Hematopoietic multipotent progenitor cell treated with erythropoietin and hydrocortisone succinate and interleukin-3 and kit ligand, for 15 days (in vitro differentiated cells): Measurements from ENCODE around the gene ARTN.

Source experiments
- DNase-seq: peaks from one replicate; pipeline ENCODE4 v3.0.0-alpha.2; 2015; ENCODE audit warnings: low spot score

Gene ARTN

DNA sequence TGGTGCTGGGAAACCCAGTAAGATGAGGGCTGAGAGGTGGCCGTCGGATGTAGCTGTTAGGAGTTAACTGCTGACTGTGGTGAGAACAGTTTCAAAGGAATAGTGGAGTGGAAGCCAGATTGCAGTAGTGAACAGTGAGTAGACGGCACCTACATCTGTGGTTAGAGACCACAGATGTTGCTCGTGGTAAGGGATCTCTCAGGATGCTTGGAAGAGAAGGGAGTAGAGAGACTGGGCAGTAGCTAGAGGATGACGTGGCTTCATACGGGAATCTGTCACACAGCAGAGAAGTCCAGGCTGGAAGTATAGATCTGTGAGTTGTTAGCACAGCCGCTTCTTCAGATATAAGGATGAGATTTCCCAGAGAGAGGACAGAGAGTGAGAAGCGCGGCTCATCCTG, 7.8 kb upstream of the ARTN start:
- no peak for DNase-seq

DNA sequence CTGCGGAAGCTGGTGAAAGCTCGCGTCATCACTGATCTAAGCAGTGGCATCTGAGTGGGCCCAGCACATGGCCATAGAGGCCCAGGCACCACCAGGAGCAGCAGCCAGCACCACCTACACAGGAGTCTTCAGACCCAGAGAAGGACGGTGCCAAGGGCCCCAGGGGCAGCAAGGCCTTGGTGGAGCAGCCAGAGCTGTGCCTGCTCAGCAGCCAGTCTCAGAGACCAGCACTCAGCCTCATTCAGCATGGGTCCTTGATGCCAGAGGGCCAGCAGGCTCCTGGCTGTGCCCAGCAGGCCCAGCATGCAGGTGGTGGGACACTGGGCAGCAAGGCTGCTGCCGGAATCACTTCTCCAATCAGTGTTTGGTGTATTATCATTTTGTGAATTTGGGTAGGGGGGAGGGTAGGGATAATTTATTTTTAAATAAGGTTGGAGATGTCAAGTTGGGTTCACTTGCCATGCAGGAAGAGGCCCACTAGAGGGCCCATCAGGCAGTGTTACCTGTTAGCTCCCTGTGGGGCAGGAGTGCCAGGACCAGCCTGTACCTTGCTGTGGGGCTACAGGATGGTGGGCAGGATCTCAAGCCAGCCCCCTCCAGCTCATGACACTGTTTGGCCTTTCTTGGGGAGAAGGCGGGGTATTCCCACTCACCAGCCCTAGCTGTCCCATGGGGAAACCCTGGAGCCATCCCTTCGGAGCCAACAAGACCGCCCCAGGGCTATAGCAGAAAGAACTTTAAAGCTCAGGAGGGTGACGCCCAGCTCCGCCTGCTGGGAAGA, 3.2 kb upstream of the ARTN start:
- peak; percentile 36 for DNase-seq

DNA sequence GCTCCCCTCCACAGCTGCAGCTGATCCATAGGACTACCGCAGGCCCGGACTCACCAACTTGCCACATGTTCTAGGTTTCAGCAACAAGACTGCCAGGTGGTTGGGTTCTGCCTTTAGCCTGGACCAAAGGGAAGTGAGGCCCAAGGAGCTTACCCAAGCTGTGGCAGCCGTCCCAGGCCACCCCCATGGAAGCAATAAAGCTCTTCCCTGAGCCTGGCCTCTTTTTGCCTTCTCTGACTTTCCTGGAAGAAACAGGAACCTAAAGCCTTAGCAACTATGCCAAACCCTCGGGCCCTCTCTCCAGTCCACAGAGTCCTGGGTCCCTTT, 2.7 kb upstream of the ARTN start:
- DNase-seq = no peak

DNA sequence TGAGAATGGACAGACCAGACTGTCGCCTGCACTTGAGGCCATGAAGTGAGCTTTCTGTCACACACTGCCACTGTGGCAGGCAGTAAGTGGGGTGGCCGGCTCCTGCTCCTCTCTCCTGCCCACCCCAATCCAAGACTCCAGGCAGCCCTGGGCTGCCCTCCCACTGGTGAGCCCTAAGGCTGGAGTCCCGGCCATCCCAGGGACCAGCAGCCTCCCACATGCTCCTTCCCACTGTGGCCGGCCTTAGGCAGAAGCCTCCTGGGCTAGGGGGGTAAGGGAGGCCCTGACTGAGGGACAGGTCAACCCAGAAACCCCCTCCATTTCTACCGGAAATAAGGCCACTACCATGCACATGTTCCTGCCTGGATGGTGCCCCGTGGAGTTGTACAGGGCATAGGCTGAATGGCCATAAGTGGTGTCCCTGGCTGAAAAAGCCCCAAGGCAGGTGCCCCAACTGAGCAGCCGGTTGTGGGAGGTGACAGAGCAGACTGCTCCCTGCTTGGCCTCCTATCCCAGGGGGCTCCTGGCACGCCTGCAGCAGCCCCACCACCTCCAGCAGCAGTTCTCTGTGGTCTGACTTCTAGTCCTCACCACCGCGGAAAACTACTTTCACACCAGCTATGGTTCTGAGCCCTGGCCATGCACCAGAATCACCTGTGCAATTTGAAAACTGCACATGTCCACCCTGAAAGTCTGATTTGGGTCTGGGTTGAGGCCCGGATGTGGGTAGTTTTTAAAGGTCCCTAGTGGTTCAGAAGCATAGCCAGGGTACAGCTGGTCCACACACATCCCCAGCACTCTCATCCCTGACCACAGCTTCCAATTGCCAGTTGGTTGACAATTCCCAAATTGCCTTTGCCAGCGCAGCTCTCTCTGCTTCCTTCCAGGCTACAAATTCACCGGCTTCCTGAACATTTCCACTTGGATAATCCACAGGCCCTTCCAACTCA, 1.6 kb upstream of the ARTN start:
- DNase-seq = no peak

DNA sequence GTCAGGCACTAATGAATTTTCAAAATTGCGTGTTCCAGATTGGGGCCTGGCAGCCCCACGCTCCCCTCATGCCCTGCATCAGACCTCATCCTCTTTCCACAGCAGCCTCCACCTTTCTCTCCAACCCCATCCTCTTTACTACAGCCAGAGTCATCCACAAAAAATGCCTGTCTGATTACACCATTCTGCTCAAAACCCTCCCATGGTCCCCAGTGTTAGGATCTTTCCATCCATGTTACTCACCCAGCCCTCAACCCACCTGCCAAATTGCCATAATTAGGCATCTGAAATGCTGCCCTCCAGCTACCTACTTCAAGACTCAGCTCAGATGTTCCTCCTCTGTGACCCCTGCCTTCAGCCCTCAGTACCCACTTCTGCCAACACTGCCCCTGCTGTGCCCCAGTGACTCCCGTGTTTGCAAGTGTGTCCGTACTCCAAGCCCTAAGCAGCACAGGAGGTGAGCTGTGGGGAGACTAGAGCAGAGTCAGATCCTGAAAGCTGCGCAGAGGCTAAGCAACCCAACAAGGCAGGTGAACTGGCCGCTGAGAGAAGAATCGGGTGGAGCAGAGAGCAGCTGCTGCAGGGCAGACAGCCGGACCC, 715 bp upstream of the ARTN start:
- no peak for DNase-seq

DNA sequence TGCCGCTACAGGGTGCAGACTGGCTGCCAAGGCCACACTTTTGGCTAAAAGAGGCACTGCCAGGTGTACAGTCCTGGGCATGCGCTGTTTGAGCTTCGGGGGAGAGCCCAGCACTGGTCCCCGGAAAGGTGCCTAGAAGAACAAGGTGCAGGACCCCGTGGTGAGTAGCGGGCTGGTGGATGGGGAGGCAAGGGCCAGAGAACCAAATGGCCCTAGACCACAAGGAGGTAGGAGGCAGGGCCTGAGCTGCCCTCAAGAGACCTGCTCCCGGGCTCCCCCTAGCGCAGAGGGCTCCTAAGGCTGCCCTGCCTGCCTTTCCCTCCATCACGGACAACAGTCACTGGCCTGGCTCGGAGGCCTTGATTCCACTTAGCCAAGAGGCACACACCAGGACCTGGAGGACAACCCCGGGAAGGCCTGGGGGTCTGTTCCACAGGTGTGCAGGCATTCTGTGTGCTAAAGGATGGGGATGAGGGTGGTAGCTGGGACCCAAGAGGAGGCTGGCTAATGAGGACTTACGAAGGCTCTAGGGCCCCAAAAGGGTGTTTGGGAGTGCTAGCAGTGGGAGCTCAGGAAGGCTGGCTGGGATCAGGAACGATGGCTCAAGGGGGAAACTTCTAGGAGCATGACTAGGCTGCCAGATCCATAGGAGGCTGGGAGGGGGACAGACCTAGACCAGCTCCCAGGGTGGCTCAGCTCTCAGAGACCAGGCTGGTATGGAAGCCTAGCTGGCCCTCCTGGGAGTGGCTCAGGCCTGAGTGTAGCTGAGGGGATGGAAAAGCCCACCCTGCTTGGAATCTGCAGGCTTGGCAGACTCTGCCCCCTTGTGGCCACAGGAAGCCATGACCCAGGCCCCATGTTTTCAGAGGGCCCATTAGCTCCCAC, 742 bp downstream of the ARTN start:
- peak; percentile 73 for DNase-seq

DNA sequence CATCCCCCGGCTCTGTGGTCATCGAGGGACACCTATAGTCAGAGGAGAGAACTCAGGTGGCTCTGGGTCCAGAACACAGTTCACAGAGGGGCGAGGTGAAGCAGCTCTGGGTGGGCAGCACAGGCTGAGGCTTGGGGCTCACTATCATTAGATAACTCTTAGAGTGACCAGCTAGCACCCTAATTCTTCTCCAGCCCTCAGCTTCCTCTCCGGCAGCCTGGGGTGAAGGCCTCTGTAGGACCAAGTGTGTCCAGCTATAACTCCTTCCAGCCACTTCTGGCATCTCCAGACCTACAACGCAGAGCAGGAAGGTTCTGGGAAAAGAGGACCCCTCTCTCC, 1.4 kb downstream of the ARTN start:
- DNase-seq = no peak

DNA sequence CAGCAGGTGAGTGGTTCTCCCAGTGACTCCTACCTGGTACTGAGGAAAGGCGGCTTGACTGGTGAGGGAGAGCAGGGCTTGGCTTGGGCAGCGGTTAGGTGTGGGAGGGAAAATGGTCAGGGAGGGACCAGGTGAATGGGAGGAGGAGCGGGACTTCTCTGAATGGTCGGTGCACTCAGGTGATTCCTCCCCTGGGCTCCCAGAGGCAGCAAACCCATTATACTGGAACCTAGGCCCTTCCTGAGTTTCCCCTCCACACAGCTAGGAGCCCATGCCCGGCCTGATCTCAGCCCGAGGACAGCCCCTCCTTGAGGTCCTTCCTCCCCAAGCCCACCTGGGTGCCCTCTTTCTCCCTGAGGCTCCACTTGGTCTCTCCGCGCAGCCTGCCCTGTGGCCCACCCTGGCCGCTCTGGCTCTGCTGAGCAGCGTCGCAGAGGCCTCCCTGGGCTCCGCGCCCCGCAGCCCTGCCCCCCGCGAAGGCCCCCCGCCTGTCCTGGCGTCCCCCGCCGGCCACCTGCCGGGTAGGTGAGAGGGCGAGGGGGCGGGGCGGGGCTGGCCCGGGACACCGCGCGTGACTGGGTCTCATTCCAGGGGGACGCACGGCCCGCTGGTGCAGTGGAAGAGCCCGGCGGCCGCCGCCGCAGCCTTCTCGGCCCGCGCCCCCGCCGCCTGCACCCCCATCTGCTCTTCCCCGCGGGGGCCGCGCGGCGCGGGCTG, 2.3 kb downstream of the ARTN start:
- no peak for DNase-seq

DNA sequence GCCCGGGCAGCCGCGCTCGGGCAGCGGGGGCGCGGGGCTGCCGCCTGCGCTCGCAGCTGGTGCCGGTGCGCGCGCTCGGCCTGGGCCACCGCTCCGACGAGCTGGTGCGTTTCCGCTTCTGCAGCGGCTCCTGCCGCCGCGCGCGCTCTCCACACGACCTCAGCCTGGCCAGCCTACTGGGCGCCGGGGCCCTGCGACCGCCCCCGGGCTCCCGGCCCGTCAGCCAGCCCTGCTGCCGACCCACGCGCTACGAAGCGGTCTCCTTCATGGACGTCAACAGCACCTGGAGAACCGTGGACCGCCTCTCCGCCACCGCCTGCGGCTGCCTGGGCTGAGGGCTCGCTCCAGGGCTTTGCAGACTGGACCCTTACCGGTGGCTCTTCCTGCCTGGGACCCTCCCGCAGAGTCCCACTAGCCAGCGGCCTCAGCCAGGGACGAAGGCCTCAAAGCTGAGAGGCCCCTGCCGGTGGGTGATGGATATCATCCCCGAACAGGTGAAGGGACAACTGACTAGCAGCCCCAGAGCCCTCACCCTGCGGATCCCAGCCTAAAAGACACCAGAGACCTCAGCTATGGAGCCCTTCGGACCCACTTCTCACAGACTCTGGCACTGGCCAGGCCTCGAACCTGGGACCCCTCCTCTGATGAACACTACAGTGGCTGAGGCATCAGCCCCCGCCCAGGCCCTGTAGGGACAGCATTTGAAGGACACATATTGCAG, 3.0 kb downstream of the ARTN start:
- DNase-seq = no peak

DNA sequence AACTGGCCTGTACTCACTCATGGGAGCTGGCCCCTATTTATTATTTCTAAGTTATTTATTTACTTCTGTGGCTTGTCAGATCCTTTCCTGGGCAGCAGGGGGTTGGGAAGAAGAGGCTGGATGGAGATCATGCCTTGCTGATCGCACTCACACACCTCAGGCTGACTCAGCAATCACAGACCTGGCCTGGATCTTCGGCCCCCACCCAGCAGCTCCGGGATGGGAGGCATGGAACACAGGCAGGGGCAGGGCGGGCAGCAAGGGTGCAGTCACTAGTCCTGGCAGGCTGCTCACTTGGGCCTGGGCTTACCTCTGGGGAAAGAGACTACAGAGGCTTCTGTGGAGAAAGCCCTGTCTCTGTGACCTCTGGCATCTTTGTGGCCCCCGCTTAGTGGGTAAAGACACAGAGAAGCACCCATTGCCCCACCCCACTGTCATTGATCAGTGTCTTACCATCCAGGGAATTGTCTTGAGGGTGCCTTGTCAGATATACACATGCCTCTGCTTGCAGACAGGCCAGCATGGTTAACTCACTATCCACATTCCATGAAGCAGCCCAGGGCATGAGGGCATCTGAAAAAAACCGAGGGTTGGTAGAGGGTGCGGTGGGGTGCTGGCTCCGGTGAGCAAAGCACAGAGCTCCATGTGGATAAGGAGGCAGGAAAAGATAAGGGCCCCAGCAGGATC, 3.7 kb downstream of the ARTN start:
- no peak for DNase-seq

DNA sequence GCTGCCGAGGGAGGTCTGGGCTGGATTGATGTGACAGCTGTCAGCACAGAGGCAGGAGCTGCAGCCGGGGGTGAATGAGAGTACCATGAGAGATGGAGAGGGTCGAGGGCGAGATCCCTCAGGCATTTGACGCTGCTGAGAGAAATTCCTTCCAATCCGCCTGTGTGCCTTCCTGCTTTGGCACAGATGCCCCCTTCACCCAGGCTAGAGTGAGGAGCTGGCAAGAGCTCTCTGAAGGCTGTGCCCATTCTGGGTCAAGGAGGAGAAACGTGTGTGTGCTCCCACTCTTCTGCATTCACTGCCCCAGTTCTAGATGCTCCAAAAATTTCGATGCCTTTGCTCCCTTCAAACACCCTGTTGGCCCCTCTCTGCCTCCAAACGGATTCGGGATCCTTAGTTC, 4.8 kb downstream of the ARTN start:
- DNase-seq = no peak

DNA sequence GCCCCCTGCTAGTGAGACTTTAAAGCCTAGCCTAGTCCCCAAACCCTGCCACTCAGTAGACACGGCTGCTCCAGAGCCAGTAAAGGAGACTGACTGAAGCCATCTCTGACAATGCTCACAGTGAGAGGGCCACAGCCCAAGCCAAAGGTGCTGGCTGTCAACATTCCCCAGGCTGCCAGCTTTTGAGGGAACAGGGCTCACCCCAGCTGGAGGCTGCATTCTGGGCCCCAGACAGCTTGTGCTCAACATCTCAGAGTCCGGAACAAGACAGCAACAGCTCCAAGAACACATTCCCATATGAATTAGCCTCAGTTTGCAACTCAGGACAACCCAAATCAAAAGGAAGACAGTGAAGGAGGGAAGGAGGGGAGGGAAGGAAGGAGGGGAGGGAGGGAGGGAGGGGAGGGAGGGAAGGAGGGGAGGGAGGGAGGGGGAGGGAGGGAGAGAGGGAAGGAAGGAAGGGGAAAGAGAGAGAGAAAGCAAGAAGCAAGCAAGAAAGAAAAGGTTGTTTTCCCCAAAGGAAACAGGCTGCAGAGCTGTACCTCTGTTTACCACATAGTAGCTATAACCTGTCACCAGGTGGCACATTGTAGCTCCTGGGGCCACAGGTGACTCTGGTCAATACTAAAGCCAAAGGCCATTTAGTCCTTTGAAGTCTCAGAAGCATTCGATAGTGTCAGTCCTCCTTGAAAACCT, 5.4 kb downstream of the ARTN start:
- no peak for DNase-seq

DNA sequence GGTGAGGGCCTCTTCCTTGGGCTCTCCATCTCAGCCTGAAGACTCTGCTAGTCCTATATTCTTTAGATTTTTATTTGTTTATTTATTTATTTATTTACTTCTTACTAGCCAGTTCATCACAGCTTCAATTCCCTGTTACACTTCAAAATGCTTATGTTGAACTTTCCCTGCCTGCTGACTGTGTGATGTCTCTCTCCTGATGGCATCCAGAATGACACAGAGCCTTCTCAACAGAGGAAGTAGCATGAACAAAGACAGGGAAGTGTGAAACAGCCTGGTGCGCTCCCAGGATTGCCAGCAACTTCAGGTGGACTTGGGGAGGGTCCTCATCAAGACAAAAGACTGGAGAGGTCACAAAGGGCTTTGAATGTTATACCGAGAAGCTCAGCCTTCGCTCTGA, 8.8 kb downstream of the ARTN start:
- no peak for DNase-seq

DNA sequence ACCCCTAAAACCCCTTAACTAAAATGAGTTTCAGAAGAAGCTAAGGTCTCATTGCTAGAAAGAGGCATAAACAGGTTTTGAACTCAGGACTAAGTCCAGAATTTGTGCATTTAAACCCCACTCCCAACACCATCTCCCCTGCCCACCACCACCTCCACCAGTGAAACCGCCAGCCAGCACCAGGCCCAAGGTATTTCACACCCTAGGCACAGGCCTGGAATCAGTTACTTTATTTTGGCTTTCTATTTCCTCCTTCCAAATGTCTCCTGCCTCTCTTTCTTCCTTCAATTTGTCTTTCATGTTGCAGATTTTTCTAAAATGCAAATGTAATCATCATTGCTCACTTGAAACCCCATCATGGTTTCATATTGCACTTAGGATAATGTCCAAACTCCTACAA, 11.3 kb downstream of the ARTN start:
- no peak for DNase-seq

DNA sequence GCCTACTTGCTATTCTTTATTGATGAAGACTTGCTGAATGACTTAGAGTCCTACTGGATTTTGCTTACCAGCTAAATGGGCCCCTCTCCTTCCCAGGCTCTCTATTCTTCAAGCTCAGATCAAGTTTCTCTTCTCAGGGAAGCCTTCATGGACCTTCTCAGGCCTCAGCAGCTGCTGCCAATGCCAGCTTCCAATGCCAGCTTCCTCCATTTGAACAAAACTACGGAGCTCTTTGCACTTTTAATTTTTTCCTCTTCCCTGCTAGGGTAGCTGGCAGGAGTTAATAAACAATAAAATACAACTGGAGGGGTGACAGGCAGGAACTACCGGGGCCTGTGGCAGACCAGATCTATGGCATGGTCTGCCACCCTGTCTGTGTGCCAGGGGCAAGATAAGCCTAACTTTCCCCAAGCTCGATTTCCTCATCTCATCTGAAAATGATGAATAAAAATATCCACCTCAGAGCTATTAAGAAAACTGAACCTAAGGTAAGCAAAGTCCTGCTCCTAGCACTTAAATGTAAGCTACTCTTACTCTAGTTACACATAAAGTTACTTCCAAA, 12.2 kb downstream of the ARTN start:
- peak; percentile 58 for DNase-seq

DNA sequence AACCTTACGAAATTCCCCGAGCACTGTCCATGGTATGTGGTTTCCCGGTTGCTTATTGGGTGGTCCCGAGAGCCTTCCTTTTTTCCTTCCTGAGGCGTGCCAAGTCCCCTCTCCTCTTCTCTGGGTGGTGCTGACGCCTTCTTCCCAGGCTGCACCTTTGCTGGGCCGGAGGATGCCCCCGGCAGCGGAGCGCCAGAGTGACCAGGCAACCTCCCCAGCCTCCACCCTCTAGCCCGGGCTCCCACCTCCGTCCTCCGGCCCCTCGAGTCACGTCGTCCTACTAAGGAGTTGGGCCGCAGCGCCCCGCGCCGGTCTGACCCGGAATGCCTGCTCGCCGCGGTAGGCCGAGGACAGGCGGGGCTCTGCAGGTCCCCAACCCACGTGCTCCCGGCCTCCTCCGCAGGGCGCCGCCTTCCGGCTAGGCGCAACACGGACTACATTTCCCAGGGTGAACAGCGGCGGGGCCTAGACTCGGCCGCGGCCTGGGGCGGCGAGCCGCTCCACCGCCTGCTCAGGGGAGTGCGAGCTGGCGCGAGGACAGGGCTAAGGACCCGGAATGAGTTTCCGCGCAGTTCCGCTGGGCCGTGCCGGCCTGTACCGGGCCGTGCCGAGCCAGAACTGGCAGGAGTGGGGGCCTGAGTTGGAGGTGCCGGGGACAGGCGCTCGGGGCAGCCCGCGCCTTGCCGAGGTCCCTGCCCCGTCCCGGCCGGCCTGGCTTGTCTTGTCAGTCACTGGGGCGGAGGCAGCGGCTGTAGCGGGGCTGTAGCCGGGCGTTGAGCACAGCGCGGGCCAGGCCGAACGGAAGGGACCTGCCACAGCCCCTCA, 12.8 kb downstream of the ARTN start, which contains the start of gene IPO13:
Gene IPO13 (plus strand): TSS at position 715 of the 825 bp plus-strand sequence. CDS start 651 bp downstream, outside the sequence.
- peak; percentile 96 for DNase-seq

DNA sequence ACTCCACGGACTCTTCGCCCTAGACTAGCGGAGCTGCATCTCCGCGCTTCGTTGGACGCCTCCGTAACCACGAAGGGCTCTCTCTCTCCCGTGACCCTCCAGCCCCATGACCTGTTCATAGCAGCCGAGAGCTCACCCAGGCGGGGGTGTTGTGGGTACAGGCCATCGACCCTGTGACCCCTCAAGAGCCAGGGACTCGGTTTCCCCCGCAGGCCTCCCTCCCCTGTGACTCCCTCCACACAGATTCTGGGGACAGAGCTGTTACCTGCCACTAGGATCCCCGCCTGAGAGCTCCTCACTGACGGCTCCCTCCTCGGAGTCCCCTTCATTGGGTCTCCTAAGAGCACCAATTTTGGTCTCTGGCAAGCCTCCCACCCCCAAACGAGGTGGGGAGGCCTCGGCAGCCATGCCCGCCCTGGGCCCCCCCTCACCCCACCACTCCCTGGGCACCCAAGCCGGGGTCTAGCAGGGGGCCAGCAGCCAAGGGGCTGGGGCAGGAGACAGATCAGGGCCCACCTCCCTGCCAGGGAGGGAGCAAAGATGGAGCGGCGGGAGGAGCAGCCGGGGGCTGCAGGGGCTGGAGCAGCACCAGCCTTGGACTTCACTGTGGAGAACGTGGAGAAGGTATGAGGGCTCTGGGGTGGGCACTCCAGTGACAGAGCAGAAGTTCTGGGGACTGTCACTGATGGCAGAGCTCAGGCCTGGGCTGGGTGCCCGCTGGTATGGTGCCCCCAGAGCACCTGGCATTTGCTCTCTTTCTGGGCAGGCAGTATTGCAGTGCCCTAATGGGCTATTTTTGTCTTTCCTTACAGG, 13.7 kb downstream of the ARTN start:
- DNase-seq = no peak
